Keratinocyte (primary cell): ENCODE results near the gene SORBS1.

Experiments
- EZH2 ChIP-seq: IDR thresholded peaks from one replicate; pipeline ENCODE4 v1.6.1; 2012; ENCODE audit warnings: inconsistent platforms, mild to moderate bottlenecking, low read length, moderate library complexity
- TF ChIP-seq, protein P1 (sequence below), 3 experiments: IDR thresholded peaks in 1 of 3; conservative IDR thresholded peaks in 1 of 3; optimal IDR thresholded peaks in 1 of 3; 2 replicates in 2 of 3; 3 replicates in 1 of 3; pipeline versions ENCODE3 to v1.5.1; 2011; ENCODE audit warnings: low read length in 3 of 3, mild to moderate bottlenecking in 3 of 3, moderate library complexity in 2 of 3, control low read depth in 1 of 3, inconsistent platforms in 1 of 3; ENCODE audit not compliant: insufficient read depth in 2 of 3; ENCODE audit errors: extremely low read depth in 1 of 3

DNA sequence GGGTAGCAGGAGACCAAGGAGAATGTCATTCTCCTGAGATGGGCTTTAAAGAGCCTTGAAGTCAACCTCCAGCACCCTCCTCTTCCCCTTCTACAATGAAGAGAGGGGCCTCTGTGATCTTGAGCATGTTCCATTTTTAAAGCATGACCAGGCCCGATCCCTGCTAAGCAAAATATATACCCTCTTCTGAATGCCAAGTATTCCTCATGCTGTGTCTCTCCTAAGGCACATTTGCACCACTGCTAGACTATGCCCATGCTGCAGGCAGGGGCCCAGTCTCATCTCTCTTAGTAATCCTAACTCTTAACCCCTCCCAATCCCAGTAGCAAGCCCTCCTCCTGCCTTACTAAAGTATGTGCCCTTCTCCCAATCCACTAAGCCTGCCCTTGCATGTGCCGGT is 18.4 kb downstream of the SORBS1 start:
- TF ChIP-seq, protein P1, sequence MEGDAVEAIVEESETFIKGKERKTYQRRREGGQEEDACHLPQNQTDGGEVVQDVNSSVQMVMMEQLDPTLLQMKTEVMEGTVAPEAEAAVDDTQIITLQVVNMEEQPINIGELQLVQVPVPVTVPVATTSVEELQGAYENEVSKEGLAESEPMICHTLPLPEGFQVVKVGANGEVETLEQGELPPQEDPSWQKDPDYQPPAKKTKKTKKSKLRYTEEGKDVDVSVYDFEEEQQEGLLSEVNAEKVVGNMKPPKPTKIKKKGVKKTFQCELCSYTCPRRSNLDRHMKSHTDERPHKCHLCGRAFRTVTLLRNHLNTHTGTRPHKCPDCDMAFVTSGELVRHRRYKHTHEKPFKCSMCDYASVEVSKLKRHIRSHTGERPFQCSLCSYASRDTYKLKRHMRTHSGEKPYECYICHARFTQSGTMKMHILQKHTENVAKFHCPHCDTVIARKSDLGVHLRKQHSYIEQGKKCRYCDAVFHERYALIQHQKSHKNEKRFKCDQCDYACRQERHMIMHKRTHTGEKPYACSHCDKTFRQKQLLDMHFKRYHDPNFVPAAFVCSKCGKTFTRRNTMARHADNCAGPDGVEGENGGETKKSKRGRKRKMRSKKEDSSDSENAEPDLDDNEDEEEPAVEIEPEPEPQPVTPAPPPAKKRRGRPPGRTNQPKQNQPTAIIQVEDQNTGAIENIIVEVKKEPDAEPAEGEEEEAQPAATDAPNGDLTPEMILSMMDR (optimal IDR thresholded peaks at IDR 0.05 in 1 of 3, IDR thresholded peaks at IDR 0.05 in 1 of 3, conservative IDR thresholded peaks at IDR 0.05 in 1 of 3; ENCODE audit: extremely low read depth in 1 of 3, insufficient read depth in 2 of 3, low read length in 3 of 3): no peak
- no peak for TF ChIP-seq EZH2
